ENCODE measurements around the gene SEPTIN10. TPM values are rescaled to one million over a fixed set of nuclear protein-coding genes. Genes with fewer than 3 reads are reported as not detected.

Gene SEPTIN10
- total RNA-seq, 1 donor from 2014 or later, result 86.1 TPM

- Mint-ChIP-seq H3K36me3 (ENCODE audit: low read depth) (no peaks in the 10 kb centered on the region), H3K4me1 (ENCODE audit: low read depth) (peaks cover 52% of the 10 kb centered on the region), H3K4me3 (ENCODE audit: unreplicated experiment) (peak overlapping the region; percentile 71), H3K27ac (ENCODE audit: unreplicated experiment) (peak overlapping the region; percentile 12), H3K9me3 (ENCODE audit: low read depth) (no peaks in the 10 kb centered on the region), H3K27me3 (ENCODE audit: low read depth) (no peaks in the 10 kb centered on the region)
- TF ChIP-seq, protein P1, sequence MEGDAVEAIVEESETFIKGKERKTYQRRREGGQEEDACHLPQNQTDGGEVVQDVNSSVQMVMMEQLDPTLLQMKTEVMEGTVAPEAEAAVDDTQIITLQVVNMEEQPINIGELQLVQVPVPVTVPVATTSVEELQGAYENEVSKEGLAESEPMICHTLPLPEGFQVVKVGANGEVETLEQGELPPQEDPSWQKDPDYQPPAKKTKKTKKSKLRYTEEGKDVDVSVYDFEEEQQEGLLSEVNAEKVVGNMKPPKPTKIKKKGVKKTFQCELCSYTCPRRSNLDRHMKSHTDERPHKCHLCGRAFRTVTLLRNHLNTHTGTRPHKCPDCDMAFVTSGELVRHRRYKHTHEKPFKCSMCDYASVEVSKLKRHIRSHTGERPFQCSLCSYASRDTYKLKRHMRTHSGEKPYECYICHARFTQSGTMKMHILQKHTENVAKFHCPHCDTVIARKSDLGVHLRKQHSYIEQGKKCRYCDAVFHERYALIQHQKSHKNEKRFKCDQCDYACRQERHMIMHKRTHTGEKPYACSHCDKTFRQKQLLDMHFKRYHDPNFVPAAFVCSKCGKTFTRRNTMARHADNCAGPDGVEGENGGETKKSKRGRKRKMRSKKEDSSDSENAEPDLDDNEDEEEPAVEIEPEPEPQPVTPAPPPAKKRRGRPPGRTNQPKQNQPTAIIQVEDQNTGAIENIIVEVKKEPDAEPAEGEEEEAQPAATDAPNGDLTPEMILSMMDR (IDR thresholded peaks at IDR 0.05), result peak; percentile 34
- DNase-seq (ENCODE audit: low spot score), result no peak
Measured at GRCh38 chr2:109615637-109616144, 1.9 kb upstream of the SEPTIN10 start.

- no peaks in the 10 kb centered on the region for H3K9me3 Mint-ChIP-seq (ENCODE audit: low read depth)
- TF ChIP-seq, protein P1 (IDR thresholded peaks at IDR 0.05), result peak; percentile 4
- H3K36me3 Mint-ChIP-seq (ENCODE audit: low read depth), result no peaks in the 10 kb centered on the region
- DNase-seq (ENCODE audit: low spot score), result peak; percentile 92
- H3K27me3 Mint-ChIP-seq (ENCODE audit: low read depth), result no peaks in the 10 kb centered on the region
- H3K4me3 Mint-ChIP-seq (ENCODE audit: unreplicated experiment), result peak overlapping the region; percentile 71
- no peak overlapping the region for H3K27ac Mint-ChIP-seq (ENCODE audit: unreplicated experiment)
- H3K4me1 Mint-ChIP-seq (ENCODE audit: low read depth), result peaks cover 55% of the 10 kb centered on the region
Measured at GRCh38 chr2:109614715-109615636, 1.2 kb upstream of the SEPTIN10 start.

DNA sequence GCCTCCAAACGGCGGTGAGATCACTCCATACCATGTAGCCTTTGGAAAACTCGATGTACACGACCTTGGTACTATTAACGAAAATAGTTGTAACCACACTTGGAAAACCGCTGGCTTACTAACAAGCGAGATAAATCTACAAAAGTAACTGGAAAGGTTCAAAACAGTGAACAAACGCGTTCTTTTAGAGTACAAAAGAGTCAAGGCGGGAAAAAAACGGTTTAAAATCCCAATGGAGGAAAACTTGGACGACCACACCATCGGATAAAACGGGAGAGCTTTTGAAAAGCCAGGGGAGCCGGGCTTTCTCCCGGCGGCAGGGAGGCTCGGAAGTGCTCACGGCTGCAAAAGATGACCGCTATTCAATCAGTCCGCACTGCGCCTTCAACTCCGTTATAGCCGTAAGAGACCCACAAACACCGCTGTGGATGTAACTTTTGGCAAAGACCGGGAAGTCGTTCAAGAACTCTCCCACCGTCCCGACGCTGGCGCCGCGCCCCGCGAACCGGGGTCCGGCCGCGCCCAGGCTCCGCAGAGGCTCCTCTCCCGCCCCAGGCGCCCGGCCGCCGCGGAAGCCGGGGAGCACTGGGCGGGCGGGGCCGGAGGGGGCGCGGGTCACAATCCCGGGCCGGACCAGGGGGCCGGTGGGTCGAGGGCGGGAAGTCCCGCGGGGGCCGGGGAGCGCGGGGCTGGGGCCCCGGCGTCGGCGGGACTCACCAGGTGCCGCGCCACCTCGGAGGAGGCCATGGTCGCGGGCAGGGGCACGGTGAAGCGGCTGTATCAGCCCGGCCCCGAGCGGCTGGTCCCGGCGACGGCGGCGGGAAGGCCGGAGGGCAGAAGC lies 465 bp downstream of the SEPTIN10 start:
- no peaks in the 10 kb centered on the region for H3K9me3 Mint-ChIP-seq (ENCODE audit: low read depth)
- no peak for DNase-seq (ENCODE audit: low spot score)
- H3K27ac Mint-ChIP-seq (ENCODE audit: unreplicated experiment), result peak overlapping the region; percentile 97
- peaks cover 71% of the 10 kb centered on the region for H3K4me1 Mint-ChIP-seq (ENCODE audit: low read depth)
- TF ChIP-seq, protein P1 (IDR thresholded peaks at IDR 0.05), result no peak
- peak overlapping the region; percentile 90 for H3K4me3 Mint-ChIP-seq (ENCODE audit: unreplicated experiment)
- no peaks in the 10 kb centered on the region for H3K36me3 Mint-ChIP-seq (ENCODE audit: low read depth)
- H3K27me3 Mint-ChIP-seq (ENCODE audit: low read depth), result no peaks in the 10 kb centered on the region

DNA sequence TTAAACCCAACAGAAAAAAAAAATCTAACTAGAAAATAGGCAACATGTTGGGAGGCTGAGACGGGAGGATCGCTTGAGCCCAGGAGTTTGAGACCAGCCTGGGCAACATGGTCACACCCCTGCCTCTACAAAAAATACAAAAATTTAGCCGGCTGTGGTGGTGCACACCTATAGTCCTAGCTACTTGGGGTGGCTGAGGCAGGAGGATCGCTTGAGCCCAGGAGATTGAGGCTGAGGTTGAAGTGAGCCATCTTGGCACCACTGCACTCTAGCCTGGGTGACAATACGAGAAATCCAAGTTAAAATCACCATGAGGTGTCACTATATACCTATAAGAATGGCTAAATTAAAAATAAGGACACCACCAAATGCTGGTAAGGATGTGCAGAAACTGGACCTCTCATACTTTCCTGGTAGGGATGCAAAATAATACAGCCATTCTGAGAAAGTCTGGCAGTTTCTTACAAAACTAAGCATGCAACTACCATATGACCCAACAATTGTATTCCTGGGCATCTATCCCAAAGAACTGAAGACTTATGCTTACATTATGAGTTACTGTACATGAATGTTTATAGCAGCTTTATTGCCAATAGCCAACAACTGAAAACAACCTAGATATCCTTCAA lies 2.2 kb downstream of the SEPTIN10 start:
- Mint-ChIP-seq H3K9me3 (ENCODE audit: low read depth) (no peaks in the 10 kb centered on the region), H3K27me3 (ENCODE audit: low read depth) (no peaks in the 10 kb centered on the region), H3K27ac (ENCODE audit: unreplicated experiment) (peak overlapping the region; percentile 97), H3K4me1 (ENCODE audit: low read depth) (peaks cover 74% of the 10 kb centered on the region), H3K36me3 (ENCODE audit: low read depth) (no peaks in the 10 kb centered on the region), H3K4me3 (ENCODE audit: unreplicated experiment) (peak overlapping the region; percentile 90)
- no peak for DNase-seq (ENCODE audit: low spot score)
- TF ChIP-seq, protein P1 (IDR thresholded peaks at IDR 0.05), result peak; percentile 54
